Sigmoid colon (tissue), 7 donors: ENCODE data around the gene EHBP1L1. TPM values are rescaled to one million over a fixed set of nuclear protein-coding genes. Genes with fewer than 3 reads are reported as not detected.

Experiments
- DNase-seq: peaks from one replicate; pipeline ENCODE4 v3.0.0-alpha.2; 2019
- H3K27ac ChIP-seq, 4 donors: fragments of 200-600 bp; sonication (generic); one replicate each; pipeline ENCODE4 v1.5.1; 2016 to 2019; ENCODE audit warnings: mild to moderate bottlenecking in 1 of 4
- H3K27me3 ChIP-seq, 3 donors: fragments of 200-600 bp; sonication (generic); one replicate each; pipeline ENCODE4 v1.5.1; 2019; ENCODE audit warnings: mild to moderate bottlenecking in 1 of 3
- H3K36me3 ChIP-seq, 4 donors: fragments of 200-600 bp; sonication (generic); one replicate each; pipeline ENCODE4 v1.5.1; 2016 to 2019
- H3K4me1 ChIP-seq, 4 donors: fragments of 200-600 bp; sonication (generic); one replicate each; pipeline ENCODE4 v1.5.1; 2017 to 2019
- H3K4me3 ChIP-seq, 4 donors: fragments of 200-600 bp; sonication (generic); one replicate each; pipeline ENCODE4 v1.5.1; 2017 to 2019; ENCODE audit warnings: mild to moderate bottlenecking in 2 of 4, moderate library complexity in 1 of 4
- H3K9me3 ChIP-seq, 4 donors: fragments of 200-600 bp in 3 of 4; sonication (generic) in 3 of 4; one replicate each; pipeline versions ENCODE4 v1.5.1 to v1.6.1; 2013 to 2019
- EP300 ChIP-seq, 4 donors: sonication (generic); formaldehyde crosslinking; IDR thresholded peaks; one replicate each; pipeline ENCODE4 v1.6.1; 2017; ENCODE audit warnings: antibody characterized with exemption in 4 of 4
- POLR2A ChIP-seq, 2 donors: fragments of 450-650 bp; IDR thresholded peaks; one replicate each; pipeline ENCODE4 v1.6.1; 2016; ENCODE audit warnings: antibody characterized with exemption in 2 of 2, mild to moderate bottlenecking in 2 of 2, moderate library complexity in 2 of 2
- POLR2AphosphoS5 ChIP-seq, 4 donors: sonication (generic); formaldehyde crosslinking; IDR thresholded peaks; one replicate each; pipeline ENCODE4 v1.6.1; 2017; ENCODE audit warnings: antibody characterized with exemption in 4 of 4
- WGBS, 2 donors: extraction: QIAGEN DNeasy Blood & Tissue Kit; methylation state at CpG; one replicate each; pipeline ENCODE4 v1.1.7; 2013; 5-methylcytosine and 5-hydroxymethylcytosine counted together
- intact Hi-C: fragments of 100-400 bp; cut with DNase I; formaldehyde crosslinking; loops from one replicate; pipeline ENCODE4 v1.15.1; 2023
- polyA plus RNA-seq, 3 donors: library from polyadenylated mRNA; stranded (reverse); fragments of 200-250 nt; gene quantifications; one replicate each; pipeline ENCODE4 v1.2.3, GENCODE V29; 2013
- total RNA-seq, 4 donors: library from RNA; depleted of rRNA; stranded (reverse); fragments of >200 nt; gene quantifications; one replicate each; pipeline ENCODE4 v1.1.0, GENCODE V29; 2016
- TF ChIP-seq, protein P1 (sequence below), 4 experiments: fragments of 450-650 bp in 3 of 4; fragments of 200-600 bp in 1 of 4; IDR thresholded peaks; one replicate each; pipeline ENCODE4 v1.5.1; 2016 to 2019; ENCODE audit warnings: antibody characterized with exemption in 4 of 4, mild to moderate bottlenecking in 3 of 4, moderate library complexity in 2 of 4
- donor health status: healthy with polysubstance abuse.
- donor health status: Bipolar disorder and iron deficiency.
- donor health status: healthy.

The EHBP1L1 gene
- total and polyA plus RNA-seq, 7 donors = 31.2 to 366 (median 148) TPM

DNA sequence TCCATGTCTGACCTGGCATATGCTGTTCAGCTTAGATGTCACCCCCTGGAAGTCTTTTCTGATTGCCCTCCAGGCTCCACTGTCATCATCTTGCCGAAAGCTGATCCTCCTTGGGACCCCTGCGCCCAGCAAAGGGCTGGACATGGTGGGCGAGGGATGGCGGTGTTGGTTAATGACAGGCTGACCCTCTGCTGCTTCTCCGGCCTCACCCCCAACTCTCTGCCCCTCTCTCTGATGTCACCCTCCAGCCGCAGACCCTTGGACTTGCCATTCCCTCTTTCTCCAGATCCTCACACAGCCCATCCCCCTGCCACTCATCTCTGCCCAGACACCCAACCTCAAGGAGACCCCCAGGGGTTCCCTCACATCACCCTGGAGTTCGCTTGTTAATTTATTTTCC lies 2.3 kb downstream of the EHBP1L1 start:
- DNase-seq = peak; percentile 61
- no peaks in the 10 kb centered on the region for H3K9me3 ChIP-seq
- peaks cover 34 to 52% (median 37%) of the 10 kb centered on the region in 4 donors for H3K36me3 ChIP-seq
- H3K4me3 ChIP-seq = peak overlapping the region; percentile 68 to 99 (median 87)
- no peaks in the 10 kb centered on the region for H3K27me3 ChIP-seq
- no peak for TF ChIP-seq POLR2A (IDR thresholded peaks at IDR 0.05)
- TF ChIP-seq POLR2AphosphoS5 (IDR thresholded peaks at IDR 0.05) = no peak
- TF ChIP-seq, protein P1, sequence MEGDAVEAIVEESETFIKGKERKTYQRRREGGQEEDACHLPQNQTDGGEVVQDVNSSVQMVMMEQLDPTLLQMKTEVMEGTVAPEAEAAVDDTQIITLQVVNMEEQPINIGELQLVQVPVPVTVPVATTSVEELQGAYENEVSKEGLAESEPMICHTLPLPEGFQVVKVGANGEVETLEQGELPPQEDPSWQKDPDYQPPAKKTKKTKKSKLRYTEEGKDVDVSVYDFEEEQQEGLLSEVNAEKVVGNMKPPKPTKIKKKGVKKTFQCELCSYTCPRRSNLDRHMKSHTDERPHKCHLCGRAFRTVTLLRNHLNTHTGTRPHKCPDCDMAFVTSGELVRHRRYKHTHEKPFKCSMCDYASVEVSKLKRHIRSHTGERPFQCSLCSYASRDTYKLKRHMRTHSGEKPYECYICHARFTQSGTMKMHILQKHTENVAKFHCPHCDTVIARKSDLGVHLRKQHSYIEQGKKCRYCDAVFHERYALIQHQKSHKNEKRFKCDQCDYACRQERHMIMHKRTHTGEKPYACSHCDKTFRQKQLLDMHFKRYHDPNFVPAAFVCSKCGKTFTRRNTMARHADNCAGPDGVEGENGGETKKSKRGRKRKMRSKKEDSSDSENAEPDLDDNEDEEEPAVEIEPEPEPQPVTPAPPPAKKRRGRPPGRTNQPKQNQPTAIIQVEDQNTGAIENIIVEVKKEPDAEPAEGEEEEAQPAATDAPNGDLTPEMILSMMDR (IDR thresholded peaks at IDR 0.05) = no peak
- no peak for TF ChIP-seq EP300 (IDR thresholded peaks at IDR 0.05)
- H3K27ac ChIP-seq = peak overlapping the region; percentile 91 to 98 (median 98)
- H3K4me1 ChIP-seq = peaks cover 0 to 66% (median 52%) of the 10 kb centered on the region in 4 donors
- 94 to 95% methylated on average over 7 of the region's 7 CpGs for WGBS, 2 donors
- intact Hi-C loops = no loop called here

DNA sequence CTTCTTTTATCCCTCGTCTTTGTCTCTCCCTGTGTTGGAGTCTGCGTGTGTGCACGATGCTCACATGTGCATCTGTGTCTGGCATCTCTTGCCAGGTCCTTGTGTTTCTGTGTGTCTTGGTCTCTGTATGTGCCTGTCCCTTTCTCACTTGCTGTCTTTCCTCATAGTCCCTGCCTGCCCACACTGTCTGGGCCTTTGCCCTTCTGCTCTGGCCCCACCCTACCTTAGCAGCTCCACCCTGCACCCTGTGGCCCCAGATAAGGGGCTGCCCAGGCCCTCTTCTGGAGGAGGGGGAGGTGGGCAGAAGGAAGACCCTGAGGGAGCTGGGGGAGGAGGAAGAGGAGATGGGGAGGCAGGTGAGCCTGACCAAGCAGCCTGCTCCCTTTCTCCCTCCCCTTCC lies 2.8 kb downstream of the EHBP1L1 start:
- H3K36me3 ChIP-seq = peaks cover 36 to 56% (median 37%) of the 10 kb centered on the region in 4 donors

DNA sequence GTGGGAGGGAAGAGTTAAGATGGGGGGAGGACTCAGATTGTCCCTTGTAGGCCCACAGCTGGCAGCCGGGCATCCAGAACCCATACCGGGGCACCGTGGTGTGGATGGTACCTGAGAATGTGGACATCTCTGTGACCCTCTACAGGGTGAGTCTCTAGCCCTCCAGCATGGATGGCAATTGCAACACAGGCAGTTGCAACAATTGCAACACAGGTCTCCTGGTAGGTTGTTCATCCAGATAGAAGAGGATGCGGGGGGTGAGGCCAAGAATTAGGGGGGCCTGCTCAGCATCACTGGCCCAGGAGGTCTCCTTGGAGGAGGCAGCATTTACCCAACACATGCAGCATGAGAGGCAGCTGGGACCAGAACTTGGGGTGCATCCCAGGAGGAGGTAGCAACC lies 3.4 kb downstream of the EHBP1L1 start:
- Histone ChIP-seq H3K36me3 (peaks cover 41 to 62% (median 42%) of the 10 kb centered on the region in 4 donors), H3K27me3 (no peaks in the 10 kb centered on the region), H3K4me3 (no peak overlapping the region), H3K4me1 (peaks cover 0 to 65% (median 48%) of the 10 kb centered on the region in 4 donors), H3K9me3 (no peaks in the 10 kb centered on the region), H3K27ac (peak overlapping the region; percentile 91 to 98 (median 98))
- TF ChIP-seq POLR2A (IDR thresholded peaks at IDR 0.05) (no peak), EP300 (IDR thresholded peaks at IDR 0.05) (no peak), POLR2AphosphoS5 (IDR thresholded peaks at IDR 0.05) (no peak)
- TF ChIP-seq, protein P1 (IDR thresholded peaks at IDR 0.05) = no peak
- no peak for DNase-seq
- intact Hi-C loops = no loop called here
- 92% methylated on average over 4 of the region's 4 CpGs for WGBS, 2 donors

More for the DNA sequence above, 2.8 kb downstream of the EHBP1L1 start:
- no peak for DNase-seq
- no peaks in the 10 kb centered on the region for H3K27me3 ChIP-seq
- no peak for TF ChIP-seq POLR2A (IDR thresholded peaks at IDR 0.05)
- TF ChIP-seq EP300 (IDR thresholded peaks at IDR 0.05) = no peak
- TF ChIP-seq, protein P1 (IDR thresholded peaks at IDR 0.05) = no peak
- no peak for TF ChIP-seq POLR2AphosphoS5 (IDR thresholded peaks at IDR 0.05)
- intact Hi-C loops = no loop called here
- H3K27ac ChIP-seq = peak overlapping the region; percentile 91 to 98 (median 98)
- peaks cover 0 to 62% (median 47%) of the 10 kb centered on the region in 4 donors for H3K4me1 ChIP-seq
- no peaks in the 10 kb centered on the region for H3K9me3 ChIP-seq
- 56 to 82% methylated on average over 3 of the region's 3 CpGs for WGBS, 2 donors
- H3K4me3 ChIP-seq = peak overlapping the region in 1 of 4 donors; percentile 87

DNA sequence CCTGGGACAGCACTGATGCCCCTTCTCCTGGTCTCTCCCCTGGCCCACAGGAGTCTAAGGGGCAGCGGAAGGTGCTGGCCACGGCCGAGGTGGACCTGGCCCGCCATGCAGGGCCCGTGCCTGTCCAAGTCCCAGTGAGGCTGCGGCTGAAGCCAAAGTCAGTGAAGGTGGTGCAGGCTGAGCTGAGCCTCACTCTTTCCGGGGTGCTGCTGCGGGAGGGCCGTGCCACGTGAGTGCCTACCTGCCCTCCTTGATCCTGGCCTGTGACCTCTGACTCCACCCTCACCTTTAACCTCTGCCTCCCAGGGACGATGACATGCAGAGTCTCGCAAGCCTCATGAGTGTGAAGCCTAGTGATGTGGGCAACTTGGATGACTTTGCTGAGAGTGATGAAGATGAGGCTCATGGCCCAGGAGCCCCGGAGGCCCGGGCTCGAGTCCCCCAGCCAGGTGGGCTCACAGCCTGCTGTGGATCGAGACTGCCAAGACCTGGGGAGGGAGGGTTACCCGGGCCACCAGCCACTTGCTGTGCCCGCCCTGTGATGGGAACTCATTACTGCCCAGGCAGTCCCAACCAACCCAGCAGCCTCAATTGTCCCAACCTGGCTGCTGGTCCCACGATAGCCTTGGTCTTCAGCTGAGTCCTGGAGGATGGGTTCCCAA lies 4.3 kb downstream of the EHBP1L1 start:
- WGBS, 2 donors = 93% methylated on average over 19 of the region's 19 CpGs
- DNase-seq = no peak
- Histone ChIP-seq H3K4me3 (no peak overlapping the region), H3K27me3 (no peaks in the 10 kb centered on the region), H3K4me1 (peaks cover 0 to 65% (median 48%) of the 10 kb centered on the region in 4 donors), H3K27ac (peak overlapping the region; percentile 64 to 98 (median 86)), H3K9me3 (no peaks in the 10 kb centered on the region), H3K36me3 (peaks cover 41 to 71% (median 47%) of the 10 kb centered on the region in 4 donors)
- TF ChIP-seq EP300 (IDR thresholded peaks at IDR 0.05) (no peak), POLR2A (IDR thresholded peaks at IDR 0.05) (no peak), POLR2AphosphoS5 (IDR thresholded peaks at IDR 0.05) (no peak)
- TF ChIP-seq, protein P1 (IDR thresholded peaks at IDR 0.05) = no peak
- intact Hi-C loops = no loop called here
